Measurements from ENCODE around the gene COL4A1.

DNA sequence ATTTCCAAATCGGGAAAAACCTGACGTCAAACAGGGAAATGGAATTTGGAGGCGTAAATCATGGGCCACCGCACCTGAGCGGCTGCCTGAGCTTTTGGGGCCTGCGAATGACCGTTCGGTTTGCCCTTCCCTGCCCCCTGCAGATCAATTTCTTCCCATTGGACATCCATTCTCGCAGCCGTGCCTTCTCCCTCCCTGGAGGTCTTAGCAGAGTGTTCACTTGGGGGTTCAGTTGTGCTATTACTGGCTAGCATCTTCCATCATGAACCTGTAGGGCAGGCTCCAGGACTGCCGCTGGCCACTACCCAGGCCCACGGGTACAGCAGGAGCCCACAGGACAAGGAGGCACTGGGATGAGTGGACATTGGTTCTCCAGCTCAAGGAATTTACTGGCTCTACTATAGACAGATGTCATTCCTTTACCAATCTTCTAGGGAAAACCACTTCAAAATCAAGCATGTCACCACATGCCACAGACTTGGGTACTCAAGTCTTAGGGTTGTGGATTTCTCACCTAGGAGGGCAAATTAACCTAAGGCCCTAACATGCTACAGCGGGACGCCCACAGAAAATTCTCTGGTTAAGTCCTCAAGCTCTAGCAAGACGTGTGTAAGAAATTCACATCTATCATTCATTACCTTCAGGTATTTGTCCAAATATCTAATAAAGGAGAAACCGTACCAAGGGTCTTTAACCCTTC lies 75.5 kb downstream of the COL4A1 start:
- TF ChIP-seq, protein P1, sequence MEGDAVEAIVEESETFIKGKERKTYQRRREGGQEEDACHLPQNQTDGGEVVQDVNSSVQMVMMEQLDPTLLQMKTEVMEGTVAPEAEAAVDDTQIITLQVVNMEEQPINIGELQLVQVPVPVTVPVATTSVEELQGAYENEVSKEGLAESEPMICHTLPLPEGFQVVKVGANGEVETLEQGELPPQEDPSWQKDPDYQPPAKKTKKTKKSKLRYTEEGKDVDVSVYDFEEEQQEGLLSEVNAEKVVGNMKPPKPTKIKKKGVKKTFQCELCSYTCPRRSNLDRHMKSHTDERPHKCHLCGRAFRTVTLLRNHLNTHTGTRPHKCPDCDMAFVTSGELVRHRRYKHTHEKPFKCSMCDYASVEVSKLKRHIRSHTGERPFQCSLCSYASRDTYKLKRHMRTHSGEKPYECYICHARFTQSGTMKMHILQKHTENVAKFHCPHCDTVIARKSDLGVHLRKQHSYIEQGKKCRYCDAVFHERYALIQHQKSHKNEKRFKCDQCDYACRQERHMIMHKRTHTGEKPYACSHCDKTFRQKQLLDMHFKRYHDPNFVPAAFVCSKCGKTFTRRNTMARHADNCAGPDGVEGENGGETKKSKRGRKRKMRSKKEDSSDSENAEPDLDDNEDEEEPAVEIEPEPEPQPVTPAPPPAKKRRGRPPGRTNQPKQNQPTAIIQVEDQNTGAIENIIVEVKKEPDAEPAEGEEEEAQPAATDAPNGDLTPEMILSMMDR (IDR thresholded peaks at IDR 0.05) = no peak
- TF ChIP-seq, protein P2, sequence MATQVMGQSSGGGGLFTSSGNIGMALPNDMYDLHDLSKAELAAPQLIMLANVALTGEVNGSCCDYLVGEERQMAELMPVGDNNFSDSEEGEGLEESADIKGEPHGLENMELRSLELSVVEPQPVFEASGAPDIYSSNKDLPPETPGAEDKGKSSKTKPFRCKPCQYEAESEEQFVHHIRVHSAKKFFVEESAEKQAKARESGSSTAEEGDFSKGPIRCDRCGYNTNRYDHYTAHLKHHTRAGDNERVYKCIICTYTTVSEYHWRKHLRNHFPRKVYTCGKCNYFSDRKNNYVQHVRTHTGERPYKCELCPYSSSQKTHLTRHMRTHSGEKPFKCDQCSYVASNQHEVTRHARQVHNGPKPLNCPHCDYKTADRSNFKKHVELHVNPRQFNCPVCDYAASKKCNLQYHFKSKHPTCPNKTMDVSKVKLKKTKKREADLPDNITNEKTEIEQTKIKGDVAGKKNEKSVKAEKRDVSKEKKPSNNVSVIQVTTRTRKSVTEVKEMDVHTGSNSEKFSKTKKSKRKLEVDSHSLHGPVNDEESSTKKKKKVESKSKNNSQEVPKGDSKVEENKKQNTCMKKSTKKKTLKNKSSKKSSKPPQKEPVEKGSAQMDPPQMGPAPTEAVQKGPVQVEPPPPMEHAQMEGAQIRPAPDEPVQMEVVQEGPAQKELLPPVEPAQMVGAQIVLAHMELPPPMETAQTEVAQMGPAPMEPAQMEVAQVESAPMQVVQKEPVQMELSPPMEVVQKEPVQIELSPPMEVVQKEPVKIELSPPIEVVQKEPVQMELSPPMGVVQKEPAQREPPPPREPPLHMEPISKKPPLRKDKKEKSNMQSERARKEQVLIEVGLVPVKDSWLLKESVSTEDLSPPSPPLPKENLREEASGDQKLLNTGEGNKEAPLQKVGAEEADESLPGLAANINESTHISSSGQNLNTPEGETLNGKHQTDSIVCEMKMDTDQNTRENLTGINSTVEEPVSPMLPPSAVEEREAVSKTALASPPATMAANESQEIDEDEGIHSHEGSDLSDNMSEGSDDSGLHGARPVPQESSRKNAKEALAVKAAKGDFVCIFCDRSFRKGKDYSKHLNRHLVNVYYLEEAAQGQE (IDR thresholded peaks at IDR 0.05) = no peak
- TF ChIP-seq NFE2L2 (conservative IDR thresholded peaks at IDR 0.05; ENCODE audit: low read length) (no peak), MAFK (IDR thresholded peaks at IDR 0.05; ENCODE audit: partially characterized antibody) (no peak), RNF2 (IDR thresholded peaks at IDR 0.05; ENCODE audit: borderline replicate concordance, low read depth) (no peak)
- TF ChIP-seq, protein P3, sequence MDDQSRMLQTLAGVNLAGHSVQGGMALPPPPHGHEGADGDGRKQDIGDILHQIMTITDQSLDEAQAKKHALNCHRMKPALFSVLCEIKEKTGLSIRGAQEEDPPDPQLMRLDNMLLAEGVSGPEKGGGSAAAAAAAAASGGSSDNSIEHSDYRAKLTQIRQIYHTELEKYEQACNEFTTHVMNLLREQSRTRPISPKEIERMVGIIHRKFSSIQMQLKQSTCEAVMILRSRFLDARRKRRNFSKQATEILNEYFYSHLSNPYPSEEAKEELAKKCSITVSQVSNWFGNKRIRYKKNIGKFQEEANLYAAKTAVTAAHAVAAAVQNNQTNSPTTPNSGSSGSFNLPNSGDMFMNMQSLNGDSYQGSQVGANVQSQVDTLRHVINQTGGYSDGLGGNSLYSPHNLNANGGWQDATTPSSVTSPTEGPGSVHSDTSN (IDR thresholded peaks at IDR 0.05) = no peak

All from A549 (cell line).